ENCODE data around the gene BEGAIN.

BEGAIN gene

GRCh38 chr14:100549834-100550625 lies 37.2 kb downstream of the BEGAIN start:
- DNase-seq: no peak

- no peak for DNase-seq
These were observed 38.3 kb downstream of the BEGAIN start for GRCh38 chr14:100548939-100549338.

- no peak for DNase-seq
These were observed 38.9 kb downstream of the BEGAIN start for GRCh38 chr14:100548295-100548655.

GRCh38 chr14:100547633-100548294 lies 39.5 kb downstream of the BEGAIN start:
- peak in 6 of 14 donors; percentile 11 to 37 (median 23) for DNase-seq

GRCh38 chr14:100546051-100546443 lies 41.2 kb downstream of the BEGAIN start:
- DNase-seq: no peak

- DNase-seq: no peak
These were observed 41.9 kb downstream of the BEGAIN start for GRCh38 chr14:100545359-100545758.

- DNase-seq: no peak
These were observed 42.6 kb downstream of the BEGAIN start for GRCh38 chr14:100544506-100545141.

GRCh38 chr14:100543471-100544455 lies 43.5 kb downstream of the BEGAIN start:
- DNase-seq: no peak

GRCh38 chr14:100542619-100543205 lies 44.5 kb downstream of the BEGAIN start:
- no peak for DNase-seq

- no peak for DNase-seq
These were observed 45.3 kb downstream of the BEGAIN start for GRCh38 chr14:100541621-100542560.

GRCh38 chr14:100540926-100541620 lies 46.1 kb downstream of the BEGAIN start:
- no peak for DNase-seq

GRCh38 chr14:100540141-100540925 lies 46.9 kb downstream of the BEGAIN start:
- DNase-seq: no peak

- DNase-seq: no peak
These were observed 47.5 kb downstream of the BEGAIN start for GRCh38 chr14:100539766-100540140.

- DNase-seq: no peak
These were observed 48.1 kb downstream of the BEGAIN start for GRCh38 chr14:100539003-100539660.

GRCh38 chr14:100538351-100539002 lies 48.7 kb downstream of the BEGAIN start:
- no peak for DNase-seq

GRCh38 chr14:100537446-100538350 lies 49.5 kb downstream of the BEGAIN start:
- peak in 9 of 14 donors; percentile 22 to 68 (median 52) for DNase-seq

All from C1 segment of cervical spinal cord (tissue), 14 donors.